UCSD-AML1 (cell line): ENCODE measurements around the gene KRT85.

Source experiments
- DNase-seq: peaks from one replicate; lab custom pipeline; 2025; ENCODE audit not compliant: unreplicated experiment; lab: John Stamatoyannopoulos, UW

KRT85 gene

DNA sequence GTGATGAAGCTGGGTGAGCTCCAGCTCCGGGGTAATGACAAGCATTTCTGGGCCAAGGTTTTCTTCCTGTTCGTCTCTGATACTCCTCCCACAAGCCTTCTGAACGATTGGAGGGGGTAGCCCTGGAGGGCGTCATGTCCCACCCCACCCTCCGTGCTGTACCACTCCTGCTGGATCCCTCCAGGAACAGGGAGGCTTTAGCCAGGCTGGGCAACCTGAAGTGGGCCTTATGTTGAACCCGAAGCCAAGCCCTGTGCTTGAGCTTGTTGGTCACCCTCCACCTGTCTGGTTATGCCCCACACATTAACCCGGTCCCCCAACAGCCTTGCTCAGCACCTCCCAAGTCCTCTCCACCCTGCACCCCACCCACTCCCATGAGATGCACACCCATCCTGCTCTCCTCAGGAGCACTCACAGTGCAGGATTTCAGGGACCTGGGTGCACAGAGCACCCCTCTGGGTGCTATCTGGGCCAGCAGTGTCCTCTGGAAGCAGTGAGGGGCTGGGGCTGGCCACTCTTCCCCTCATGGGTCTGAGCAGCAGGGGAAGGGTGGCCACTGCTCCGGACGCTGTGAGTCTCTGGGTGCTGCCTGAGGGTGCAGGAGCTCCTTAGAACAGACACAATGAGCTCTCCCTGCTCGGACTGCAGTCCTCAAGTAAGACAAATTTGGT is 39.3 kb downstream of the KRT85 start:
- no peak for DNase-seq

DNA sequence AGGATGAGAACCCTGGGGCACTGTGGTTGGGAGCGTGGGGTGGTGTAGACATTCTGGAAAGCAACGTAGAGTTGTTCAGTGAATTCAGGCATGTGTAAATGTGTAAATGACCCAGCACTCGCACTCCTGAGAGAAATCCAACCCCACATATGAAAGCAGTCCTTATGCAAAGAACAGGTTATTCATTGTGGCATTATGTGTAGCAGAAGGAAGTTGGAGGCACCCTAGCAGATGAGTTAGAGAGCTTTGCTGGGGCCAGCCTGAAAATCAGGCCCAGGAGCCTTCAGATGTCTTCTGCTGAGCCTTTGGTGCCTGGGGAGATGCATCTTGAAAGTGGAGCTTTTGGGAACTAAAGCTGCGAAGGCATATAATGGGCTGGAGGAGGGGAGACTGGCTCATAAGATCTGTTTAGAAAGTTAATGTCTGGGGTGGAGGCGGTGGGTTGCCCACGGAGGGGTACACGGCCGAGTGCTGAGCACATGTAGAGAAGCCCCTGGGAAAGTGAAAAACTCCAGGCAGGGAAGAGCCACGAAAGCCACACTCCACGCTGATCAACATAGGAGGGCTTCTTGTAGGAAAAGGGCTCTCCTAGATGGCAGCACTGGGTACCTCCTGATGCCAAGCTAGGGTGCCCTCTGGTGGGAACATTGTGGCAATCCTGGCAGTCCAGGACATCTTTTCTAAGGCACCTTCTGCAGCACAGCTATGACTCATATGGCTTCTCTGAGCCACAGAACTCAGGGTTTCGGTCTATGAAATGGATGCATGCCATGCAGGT is 40.0 kb downstream of the KRT85 start:
- peak; percentile 73 for DNase-seq

DNA sequence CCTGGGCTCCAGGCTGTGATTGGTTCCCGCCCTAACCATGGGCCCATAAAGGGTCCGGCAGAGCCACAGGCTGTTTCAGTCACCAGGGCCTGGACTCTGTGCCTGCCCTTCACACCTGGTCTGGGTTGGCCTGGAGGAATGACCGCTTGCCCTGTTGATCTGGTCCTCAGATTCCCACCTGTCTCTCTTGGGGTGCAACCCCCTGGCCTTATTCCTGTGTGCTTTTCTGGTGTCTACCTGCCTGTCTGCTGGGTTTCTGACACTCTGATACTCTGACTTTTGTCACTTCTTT is 43.2 kb downstream of the KRT85 start:
- no peak for DNase-seq

DNA sequence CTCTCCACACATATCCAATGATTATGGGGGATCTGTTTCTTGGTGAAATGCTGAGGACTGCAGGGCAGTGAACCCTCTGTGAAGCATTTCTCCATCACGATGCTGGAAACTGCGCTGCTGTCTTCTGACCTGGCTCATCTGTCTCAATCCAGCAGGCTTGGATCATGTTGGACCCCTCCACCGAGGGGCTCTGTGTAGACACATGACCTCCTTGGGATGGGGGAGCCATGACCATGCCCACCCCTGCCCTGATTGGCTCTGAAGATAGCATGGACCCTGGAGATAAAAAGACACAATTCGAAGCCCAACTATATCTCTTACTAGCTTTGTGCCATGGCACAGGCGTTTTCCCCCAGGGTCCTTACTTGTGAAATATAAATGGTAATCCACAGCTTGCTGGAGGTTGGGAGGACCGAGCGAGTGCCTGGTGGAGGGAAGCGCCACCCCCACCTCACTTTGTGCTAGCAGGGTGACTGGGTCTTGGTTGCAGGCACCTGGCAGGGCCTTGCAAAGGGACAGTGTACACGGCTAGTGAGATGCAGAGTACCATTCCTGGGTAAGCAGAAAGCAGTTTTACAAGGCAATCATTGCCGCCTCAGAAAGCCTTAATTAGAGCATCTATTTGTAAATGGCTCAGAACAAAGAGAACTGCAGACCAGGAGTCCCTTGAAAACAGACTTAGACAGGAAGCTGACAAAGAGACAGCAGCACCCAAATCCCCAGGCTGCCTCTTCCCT is 43.7 kb downstream of the KRT85 start:
- DNase-seq: no peak

DNA sequence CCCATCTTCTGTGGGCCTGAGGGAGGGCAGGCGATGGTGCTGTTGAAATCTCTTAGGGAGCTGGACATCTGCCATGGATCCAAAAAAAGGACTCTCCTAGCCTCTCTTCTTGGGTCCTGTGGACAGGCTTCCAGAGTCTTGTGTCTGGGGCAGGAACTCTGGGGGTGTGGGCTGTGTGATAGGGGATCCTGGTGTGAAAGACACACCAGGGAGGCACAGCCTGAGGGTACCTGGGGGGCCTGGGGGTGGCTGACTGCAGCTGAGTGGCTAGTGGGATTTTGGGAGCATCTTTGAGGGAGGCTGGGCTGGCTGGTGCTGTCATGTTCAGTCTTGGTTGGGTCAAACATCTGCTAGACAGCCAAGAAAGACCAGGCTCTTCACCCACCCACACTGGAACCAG is 44.3 kb downstream of the KRT85 start:
- no peak for DNase-seq

DNA sequence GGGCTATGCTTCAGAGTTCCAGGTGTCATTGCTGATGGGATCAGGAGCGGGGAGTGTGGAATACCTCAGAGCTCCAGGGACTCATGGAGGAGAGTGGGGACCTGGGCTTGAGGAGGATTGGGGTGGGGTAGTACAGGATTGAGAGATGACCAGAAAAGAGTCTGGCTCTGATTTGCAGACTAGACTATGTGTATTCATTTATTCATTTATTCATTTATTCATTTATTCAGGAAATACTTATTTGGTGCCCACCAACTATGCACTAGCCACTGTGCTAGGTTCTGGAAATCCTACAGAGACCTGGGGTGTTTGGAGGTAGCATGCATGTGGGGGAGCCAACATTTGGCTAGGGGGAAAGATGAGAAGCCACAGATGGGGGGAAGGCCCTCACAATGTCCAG is 45.2 kb downstream of the KRT85 start:
- DNase-seq: no peak

DNA sequence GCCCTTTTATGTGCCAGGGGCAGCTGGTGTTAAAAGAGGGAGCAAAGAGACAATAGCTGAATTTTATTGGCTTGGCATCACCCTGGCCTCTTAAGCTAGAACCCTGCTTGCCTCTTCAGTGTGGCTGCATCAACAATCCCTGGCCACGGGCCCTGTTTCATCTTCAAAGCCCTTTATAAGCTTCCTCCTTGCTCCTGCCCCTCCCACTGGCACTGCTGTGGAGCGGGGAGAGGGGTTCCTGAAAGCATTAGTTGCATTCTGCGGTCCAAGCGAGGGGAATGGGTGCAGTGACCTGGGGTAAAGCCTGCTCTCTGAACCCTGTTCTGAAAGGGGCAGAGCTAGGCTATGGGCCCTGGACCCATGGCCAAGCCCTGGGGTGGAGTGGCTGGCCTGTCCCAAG is 45.9 kb downstream of the KRT85 start:
- DNase-seq: no peak

DNA sequence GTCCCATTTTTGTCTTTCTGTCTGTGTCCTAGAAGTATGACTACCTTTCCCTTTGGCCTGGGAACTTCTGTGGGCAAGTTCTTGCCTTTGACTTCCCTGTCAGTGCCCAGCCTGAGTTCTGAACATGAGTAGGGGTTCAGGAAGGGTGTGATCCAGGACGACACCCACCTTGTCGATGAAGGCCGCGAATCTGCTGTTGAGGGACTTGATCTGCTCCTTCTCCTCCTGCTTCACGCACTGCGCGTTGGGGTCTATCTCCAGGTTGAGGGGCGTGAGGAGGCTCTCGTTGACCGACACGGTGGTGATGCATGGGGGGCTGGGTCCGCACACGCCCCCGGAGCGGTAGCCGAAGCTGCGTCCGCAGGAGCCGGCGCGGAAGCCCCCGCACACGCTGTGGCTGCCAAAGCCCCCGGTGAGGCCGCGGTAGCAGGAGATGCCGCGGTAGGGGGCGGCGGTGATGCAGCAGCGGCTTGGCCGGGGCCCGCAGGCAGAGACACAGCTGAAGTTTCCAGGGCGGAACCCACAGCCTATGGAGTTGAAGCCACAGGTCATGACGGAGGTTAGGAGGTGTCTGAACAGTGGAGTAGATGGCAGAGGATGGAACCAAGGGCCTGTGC is 46.4 kb downstream of the KRT85 start, which contains the start of gene KRT83:
Gene KRT83 (minus strand): TSS at position 615 of the 617 bp plus-strand sequence. CDS start 63 bp downstream, at position 552.
- no peak for DNase-seq

DNA sequence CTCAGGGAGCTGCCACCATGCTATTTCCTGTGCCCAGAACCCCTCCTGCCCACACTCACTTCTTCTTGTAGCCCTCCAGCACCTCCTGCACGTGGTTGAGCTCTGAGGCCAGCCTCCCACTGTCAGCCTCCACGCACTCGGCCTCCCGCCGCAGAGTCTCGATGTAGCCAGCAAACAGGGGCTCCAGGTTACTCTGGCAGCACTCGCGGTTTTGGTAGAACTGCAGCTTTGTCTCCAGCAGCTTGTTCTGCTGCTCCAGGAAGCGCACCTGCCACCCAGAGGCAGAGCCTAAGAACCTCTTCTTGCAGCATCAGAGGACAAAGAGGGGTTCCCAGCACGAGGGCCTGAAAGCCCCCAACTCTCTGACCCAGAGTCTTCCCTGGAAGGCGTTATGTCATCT is 48.2 kb downstream of the KRT85 start:
- peak; percentile 22 for DNase-seq

DNA sequence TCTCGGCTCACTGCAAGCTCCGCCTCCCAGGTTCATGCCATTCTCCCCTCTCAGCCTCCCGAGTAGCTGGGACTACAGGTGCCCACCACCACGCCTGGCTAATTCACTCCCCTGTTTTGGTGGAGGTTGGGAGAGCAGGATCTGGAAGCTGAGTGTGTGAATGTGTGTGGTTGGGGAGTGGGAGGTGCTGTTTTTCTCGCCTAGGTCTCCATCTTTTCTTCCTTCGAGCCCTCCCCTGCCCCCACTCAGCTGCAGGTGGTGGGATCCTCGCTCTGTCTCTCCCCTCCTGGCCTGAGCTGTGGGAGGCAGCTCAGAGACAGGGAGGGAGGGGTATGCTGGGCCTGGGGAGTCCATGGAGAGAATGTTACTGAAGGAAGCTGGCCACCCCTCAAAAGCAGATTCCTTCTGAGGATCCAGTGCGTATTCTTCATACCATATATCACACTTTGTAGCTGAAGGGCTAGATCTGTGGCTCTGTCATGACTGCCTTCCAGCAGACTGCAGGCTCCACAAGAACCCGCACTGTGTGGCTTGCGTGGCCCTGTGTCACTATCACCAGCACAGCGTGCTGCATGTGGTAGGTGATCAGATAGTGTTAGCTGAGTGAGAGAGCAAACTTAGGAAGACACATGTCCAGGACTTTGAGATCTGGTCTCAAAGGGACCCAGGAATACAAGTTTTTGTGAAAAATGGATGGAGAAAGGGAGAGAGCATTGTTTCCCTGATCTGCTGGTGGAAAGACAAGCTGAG is 48.9 kb downstream of the KRT85 start:
- DNase-seq: no peak

DNA sequence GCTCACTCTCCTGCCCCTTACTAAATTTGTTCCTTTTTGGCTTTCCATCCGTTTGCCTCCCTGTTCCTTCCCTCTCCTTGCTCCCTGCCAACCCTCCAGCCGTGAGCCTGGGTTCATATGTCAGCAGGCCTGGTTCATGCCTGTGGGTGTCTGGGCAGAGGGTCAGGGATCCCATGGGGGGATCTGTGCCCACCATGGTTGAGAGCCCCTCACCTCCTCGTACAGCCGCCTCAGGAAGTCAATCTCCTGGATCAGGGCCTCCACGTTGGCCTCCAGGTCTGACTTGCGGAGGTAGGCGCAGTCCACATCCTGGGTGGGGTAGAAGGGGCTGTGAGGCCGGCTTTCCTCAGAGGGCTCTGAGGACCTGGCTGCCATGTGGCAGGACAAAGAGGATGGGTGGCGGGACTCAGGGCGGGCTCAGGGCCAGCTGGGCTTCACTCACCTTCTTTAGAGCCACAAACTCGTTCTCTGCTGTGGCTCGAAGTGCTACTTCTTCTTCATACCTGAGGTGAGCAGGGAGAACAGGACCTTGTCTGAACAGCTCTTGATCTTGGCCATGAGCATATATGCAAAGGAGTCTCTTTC is 49.7 kb downstream of the KRT85 start:
- no peak for DNase-seq

DNA sequence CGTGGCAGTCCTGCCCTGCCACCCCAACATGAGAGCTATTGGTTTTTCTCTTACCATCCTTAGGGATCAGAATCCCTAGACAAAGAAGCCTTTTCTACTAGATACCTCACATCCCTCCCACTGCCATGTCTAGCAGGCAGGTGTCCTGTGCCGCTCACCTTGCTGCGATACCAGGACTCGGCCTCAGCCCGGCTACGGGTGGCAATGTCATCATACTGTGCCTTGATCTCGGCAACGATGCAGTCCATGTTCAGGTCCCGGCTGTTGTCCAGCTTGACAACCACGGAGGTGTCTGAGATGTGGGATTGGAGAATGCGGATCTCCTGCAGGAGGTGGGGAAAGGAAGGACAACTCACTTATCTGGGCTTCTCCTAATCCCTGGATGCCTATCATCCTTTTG is 50.6 kb downstream of the KRT85 start:
- no peak for DNase-seq

DNA sequence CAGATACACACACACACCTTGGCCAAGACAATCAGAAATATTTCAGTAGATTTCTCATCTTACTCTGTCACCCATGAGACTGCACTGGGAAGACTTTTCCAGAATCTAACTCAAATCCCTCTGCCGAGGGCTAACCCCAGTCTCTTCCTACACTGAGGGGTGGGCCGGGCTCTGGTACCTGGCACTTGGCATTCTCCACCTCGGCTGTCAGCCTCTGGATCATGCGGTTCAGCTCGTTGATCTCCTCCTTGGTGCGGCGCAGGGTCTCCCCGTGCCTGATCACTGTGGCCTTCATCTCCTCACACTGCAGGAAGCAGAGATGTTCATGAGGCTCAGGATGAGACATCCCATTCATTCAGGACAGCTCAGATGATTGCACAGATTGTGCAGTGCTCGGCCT is 51.0 kb downstream of the KRT85 start:
- DNase-seq: no peak

DNA sequence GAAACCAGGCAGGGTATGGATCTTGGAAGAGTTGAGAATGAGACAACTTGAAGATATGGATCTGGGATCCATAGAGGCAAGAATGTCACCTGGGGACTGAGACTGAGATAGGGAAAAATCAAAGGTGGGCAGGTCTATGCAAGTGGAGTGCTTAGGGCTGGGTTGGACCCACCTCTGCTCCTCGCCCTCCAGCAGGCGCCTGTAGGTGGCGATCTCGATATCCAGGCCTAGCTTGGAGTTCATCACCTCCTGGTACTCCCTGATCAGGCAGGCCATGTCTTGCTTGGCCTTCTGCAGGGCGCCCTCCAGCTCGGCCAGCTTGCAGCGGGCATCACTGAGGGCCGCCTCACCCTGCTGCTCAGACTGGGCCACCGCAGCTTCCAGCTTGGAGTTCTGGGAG is 51.6 kb downstream of the KRT85 start:
- DNase-seq: peak; percentile 49

DNA sequence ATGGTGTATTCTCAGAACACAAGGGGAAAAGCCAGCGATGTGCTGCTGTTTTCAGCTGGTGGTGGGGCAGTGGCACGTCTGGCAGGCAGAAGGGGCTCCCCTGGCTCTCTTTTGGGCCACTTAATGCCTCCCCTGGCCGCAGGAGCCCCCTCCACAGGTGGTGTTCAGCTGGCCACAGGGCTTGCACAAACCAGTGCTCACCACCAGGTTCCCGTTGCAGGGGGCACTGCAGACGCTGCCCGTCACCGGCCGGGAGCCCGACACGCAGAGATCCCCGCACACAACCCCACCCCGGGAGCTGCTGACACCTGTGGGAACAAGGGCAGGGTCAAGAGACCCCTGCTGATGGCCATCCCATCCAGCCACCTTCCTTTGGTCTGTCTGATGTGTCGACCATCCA is 52.8 kb downstream of the KRT85 start:
- no peak for DNase-seq

DNA sequence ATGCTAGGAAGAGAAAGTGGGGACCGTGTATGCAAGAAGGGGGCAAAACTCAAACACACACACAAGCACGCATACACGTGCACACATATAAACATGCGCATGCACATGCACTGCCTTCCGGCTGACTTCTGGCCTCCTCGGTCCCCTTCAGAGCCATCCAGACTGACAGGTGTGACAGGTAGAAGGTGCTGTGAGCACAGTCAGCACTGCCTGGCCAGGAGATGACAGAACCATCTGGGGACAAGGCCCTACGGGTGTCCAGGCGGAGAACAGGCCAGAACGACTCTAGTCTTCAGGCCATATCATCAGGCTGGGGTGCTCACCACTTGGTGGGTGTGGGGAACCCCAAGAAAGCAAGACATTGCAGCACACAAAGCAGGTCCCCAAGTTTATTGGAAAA is 53.4 kb downstream of the KRT85 start:
- no peak for DNase-seq

DNA sequence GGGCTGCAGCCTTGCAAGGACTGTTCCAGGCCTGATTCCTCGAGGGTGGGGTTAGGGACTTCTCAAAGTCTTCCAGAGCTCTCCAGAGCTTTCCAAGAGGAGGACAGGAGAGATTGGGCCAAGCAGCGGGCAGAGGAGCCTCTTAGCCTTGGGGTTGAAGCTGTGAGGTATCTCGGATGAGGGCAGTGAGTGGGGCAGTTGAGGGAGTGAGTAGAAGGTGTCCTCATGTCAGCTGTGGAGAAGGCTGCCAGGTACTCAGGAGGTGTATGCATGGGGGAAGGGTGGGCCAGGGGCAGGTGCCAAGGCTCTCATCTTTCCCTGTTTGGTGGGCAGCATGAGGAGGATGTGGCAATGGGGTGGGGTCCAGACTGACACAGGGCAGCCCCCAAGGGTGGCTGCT is 53.8 kb downstream of the KRT85 start:
- no peak for DNase-seq

DNA sequence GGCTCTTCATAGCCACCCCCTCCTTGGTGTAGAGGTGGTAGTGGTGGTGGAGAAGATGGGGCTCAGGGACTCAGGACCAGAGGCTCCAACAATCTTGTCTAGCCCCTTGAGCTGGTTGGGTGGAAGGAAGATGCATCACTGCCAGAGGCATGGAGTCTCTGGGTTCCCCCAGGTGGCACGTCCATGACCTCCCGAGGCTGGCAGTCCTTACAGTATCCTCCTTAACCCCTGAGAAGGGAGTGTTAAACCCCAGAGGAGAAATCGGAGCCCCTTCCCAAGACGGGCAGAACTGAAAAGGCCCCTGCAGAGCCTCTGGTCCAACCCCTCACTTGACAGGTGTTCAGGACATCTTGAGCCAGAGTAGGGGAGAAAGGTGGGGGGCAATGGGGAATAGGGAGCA is 55.2 kb downstream of the KRT85 start:
- DNase-seq: no peak

DNA sequence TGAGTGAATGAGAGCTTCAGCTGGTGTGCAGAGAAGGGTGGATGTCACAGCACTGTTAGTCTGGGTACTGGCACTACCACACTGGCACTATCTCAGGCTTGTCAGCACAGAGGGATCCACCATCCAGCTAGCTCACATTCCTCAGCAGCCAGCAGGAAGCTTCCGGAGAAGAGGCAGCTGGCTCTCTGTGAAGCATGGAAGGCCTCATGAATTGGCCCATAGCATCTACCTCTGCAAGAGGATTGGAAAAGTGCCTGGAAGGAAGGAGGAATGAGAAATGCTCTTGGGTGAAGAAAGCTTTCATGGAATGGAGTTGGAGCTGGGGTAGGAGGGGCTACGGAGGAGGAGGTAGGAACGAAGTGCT is 56.0 kb downstream of the KRT85 start:
- no peak for DNase-seq

DNA sequence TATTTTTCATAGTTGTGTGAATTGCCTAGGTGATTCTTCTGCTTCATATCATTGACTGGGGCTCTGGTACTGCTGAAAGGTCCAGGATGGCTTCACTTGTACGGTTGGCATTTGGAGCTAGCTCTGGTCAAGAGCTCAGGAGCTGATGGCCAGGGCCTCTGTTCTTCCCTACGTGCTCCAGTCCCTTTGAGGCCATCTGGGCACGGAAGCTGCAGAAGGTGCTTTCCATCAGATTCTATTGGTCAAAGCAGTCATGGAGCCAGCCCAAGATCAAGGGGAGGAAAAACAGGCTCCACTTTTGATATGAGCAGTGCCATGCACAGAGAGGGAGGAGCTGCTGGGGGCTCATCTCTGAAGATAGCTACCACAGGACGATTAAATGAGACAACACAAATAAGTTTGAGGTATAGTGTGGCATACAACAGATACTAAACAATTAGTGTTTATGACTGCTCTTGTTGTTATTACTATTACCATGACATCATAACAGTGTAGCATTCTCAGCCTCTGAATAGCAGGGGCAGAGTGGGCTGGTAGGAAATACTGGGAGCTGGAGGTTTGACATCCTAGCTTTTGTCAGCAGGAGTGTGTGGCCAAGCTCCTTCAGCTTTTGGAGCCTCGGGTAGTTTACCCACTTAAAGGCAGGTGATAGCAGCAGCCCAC is 56.5 kb downstream of the KRT85 start:
- DNase-seq: no peak
